HG03135 (cell line): ENCODE measurements around the gene LRRC56.
A peak's percentile ranks its signal among the peaks of the same experiment; 100 is the strongest.

Experiments used
- ATAC-seq: cut with Tn5 transposase; IDR thresholded peaks from one replicate; pipeline ENCODE4 v1.9.1; 2021; ENCODE audit warnings: mild to moderate bottlenecking, moderate library complexity; ENCODE audit not compliant: unreplicated experiment

LRRC56 gene

GRCh38 chr11:536841-537621 lies at the start of gene LRRC56:
LRRC56 (plus strand) TSS chr11:537527; CDS start chr11:540685, 3,158 bp downstream.
- ATAC-seq, result peak; percentile 48

GRCh38 chr11:487571-488021 lies 49.7 kb upstream of the LRRC56 start:
- ATAC-seq, result no peak

- ATAC-seq, result no peak
Observed at GRCh38 chr11:488062-488461, 49.3 kb upstream of the LRRC56 start.

GRCh38 chr11:488579-488978 lies 48.7 kb upstream of the LRRC56 start:
- ATAC-seq, result no peak

GRCh38 chr11:488992-489391 lies 48.3 kb upstream of the LRRC56 start:
- no peak for ATAC-seq

- ATAC-seq, result no peak
Observed at GRCh38 chr11:489610-490185, 47.6 kb upstream of the LRRC56 start.

- ATAC-seq, result no peak
Observed at GRCh38 chr11:490186-490929, 47.0 kb upstream of the LRRC56 start.

- no peak for ATAC-seq
Observed at GRCh38 chr11:490930-491260, 46.4 kb upstream of the LRRC56 start.

GRCh38 chr11:491358-491757 lies 46.0 kb upstream of the LRRC56 start:
- ATAC-seq, result no peak

GRCh38 chr11:492427-493226 lies 44.7 kb upstream of the LRRC56 start:
- no peak for ATAC-seq

- ATAC-seq, result no peak
Observed at GRCh38 chr11:494761-495536, 42.4 kb upstream of the LRRC56 start.

GRCh38 chr11:495537-495931 lies 41.8 kb upstream of the LRRC56 start:
- no peak for ATAC-seq

- no peak for ATAC-seq
Observed at GRCh38 chr11:496834-497564, 40.3 kb upstream of the LRRC56 start.

- no peak for ATAC-seq
Observed at GRCh38 chr11:497565-498296, 39.6 kb upstream of the LRRC56 start.

GRCh38 chr11:498297-499181 lies 38.8 kb upstream of the LRRC56 start:
- no peak for ATAC-seq

- ATAC-seq, result no peak
Observed at GRCh38 chr11:499201-500076, 37.9 kb upstream of the LRRC56 start.
